Testis (tissue), 3 donors: ENCODE data around the gene HNF4A. TPM values are rescaled to one million over a fixed set of nuclear protein-coding genes. Genes with fewer than 3 reads are reported as not detected.

Source experiments
- DNase-seq: peaks from one replicate; pipeline ENCODE4 v3.0.0-alpha.2; 2019
- H3K27ac ChIP-seq, 2 donors: fragments of 200-600 bp; sonication (generic); one replicate each; pipeline ENCODE4 v1.5.1; 2019
- H3K27me3 ChIP-seq: fragments of 200-600 bp; sonication (generic); one replicate; pipeline ENCODE4 v1.5.1; 2019
- H3K36me3 ChIP-seq: fragments of 200-600 bp; sonication (generic); one replicate; pipeline ENCODE4 v1.5.1; 2017; ENCODE audit warnings: low read depth; ENCODE audit errors: missing control alignments
- H3K4me1 ChIP-seq: fragments of 200-600 bp; sonication (generic); one replicate; pipeline ENCODE4 v1.5.1; 2019
- H3K4me3 ChIP-seq, 2 donors: fragments of 200-600 bp; sonication (generic); one replicate each; pipeline ENCODE4 v1.5.1; 2017 to 2019
- H3K9me3 ChIP-seq: fragments of 200-600 bp; sonication (generic); one replicate; pipeline ENCODE4 v1.5.1; 2017
- POLR2A ChIP-seq: fragments of 450-650 bp; IDR thresholded peaks from one replicate; pipeline ENCODE4 v1.6.1; 2017; ENCODE audit warnings: antibody characterized with exemption, mild to moderate bottlenecking, moderate library complexity
- WGBS, 2 donors: methylation state at CpG; one replicate each; pipeline ENCODE4 v1.1.5; 2018; 5-methylcytosine and 5-hydroxymethylcytosine counted together
- intact Hi-C: fragments of 100-400 bp; cut with DNase I; formaldehyde crosslinking; loops from one replicate; pipeline ENCODE4 v1.15.1; 2023; ENCODE audit warnings: low total_unique reads
- polyA plus RNA-seq: library from polyadenylated mRNA; stranded (reverse); fragments of 350-450 nt; fragmentation: Illumina TruSeq; extraction: RNeasy Lipid Tissue Mini Kit (QIAGEN cat#74804); gene quantifications from one replicate; pipeline ENCODE4 v1.2.3, GENCODE V29; 2014; ENCODE audit warnings: low read depth, low replicate concordance; ENCODE audit not compliant: insufficient read depth
- total RNA-seq, 2 donors: library from RNA; depleted of rRNA; stranded (reverse); fragments of >200 nt; gene quantifications; one replicate each; pipeline ENCODE4 v1.2.3, GENCODE V29; 2016
- TF ChIP-seq, protein P1 (sequence below), 3 experiments: fragments of 450-650 bp in 2 of 3; fragments of 200-600 bp in 1 of 3; sonication (generic) in 1 of 3; IDR thresholded peaks; one replicate each; pipeline ENCODE4 v1.5.1; 2016 to 2019; ENCODE audit warnings: antibody characterized with exemption in 3 of 3, mild to moderate bottlenecking in 2 of 3, moderate library complexity in 1 of 3

The HNF4A gene
- total and polyA plus RNA-seq, 3 donors from 2014 or later: 1.2 to 2.5 (median 1.4) TPM

DNA sequence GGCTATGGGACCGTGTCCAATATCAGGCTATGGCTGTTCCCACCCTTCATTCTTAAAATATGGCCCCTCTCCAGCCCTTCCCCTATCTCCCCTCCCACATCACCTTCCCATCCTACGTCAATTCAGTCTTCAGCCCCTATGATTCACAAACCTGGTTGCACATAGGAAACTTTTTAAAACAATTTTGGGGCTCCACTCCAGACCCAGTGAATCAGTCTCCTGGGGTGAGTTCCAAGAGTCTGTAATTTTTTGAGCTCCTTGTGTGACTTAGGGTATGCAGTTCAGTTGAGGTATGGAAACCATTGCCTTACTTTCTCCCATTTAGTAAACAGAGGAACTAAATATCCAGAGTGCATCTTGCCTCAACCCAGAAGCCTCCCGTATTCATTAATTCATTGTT lies 5.5 kb downstream of the HNF4A start:
- no peaks in the 10 kb centered on the region for H3K27me3 ChIP-seq
- no peak overlapping the region for H3K27ac ChIP-seq
- intact Hi-C loops: no loop called here
- no peaks in the 10 kb centered on the region for H3K9me3 ChIP-seq
- no peak for DNase-seq
- no peaks in the 10 kb centered on the region for H3K36me3 ChIP-seq
- TF ChIP-seq, protein P1, sequence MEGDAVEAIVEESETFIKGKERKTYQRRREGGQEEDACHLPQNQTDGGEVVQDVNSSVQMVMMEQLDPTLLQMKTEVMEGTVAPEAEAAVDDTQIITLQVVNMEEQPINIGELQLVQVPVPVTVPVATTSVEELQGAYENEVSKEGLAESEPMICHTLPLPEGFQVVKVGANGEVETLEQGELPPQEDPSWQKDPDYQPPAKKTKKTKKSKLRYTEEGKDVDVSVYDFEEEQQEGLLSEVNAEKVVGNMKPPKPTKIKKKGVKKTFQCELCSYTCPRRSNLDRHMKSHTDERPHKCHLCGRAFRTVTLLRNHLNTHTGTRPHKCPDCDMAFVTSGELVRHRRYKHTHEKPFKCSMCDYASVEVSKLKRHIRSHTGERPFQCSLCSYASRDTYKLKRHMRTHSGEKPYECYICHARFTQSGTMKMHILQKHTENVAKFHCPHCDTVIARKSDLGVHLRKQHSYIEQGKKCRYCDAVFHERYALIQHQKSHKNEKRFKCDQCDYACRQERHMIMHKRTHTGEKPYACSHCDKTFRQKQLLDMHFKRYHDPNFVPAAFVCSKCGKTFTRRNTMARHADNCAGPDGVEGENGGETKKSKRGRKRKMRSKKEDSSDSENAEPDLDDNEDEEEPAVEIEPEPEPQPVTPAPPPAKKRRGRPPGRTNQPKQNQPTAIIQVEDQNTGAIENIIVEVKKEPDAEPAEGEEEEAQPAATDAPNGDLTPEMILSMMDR (IDR thresholded peaks at IDR 0.05): no peak
- TF ChIP-seq POLR2A: no peak
- no peak overlapping the region for H3K4me3 ChIP-seq
- WGBS, 2 donors: 88 to 91% methylated on average over 3 of the region's 3 CpGs
- H3K4me1 ChIP-seq: no peaks in the 10 kb centered on the region

DNA sequence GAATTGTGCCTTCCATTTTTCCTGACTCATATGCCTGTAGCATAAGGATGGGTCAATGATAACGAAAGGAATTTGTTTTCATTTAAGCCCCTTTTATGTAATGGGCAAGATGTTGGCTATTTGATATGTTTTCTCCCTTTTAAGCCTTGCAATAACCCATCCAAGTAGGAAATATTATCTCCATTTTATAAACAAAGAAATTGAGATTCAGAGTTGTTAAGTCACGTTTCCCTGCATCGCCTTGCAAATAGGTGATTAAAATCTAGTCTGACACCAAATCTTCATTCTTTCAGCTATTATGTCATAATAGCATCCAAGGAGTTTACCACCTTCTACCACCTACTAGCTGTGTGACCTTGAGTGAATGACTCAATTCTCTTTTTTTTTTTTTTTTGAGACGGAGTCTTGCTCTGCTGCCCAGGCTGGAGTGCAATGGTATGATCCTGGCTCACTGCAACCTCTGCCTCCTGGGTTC lies 7.0 kb downstream of the HNF4A start:
- intact Hi-C loops: no loop called here
- TF ChIP-seq POLR2A: no peak
- TF ChIP-seq, protein P1 (IDR thresholded peaks at IDR 0.05): no peak
- H3K27me3 ChIP-seq: no peaks in the 10 kb centered on the region
- no peak for DNase-seq
- no peak overlapping the region for H3K27ac ChIP-seq
- no peaks in the 10 kb centered on the region for H3K4me1 ChIP-seq
- 84% methylated on average over 4 of the region's 4 CpGs for WGBS, 2 donors
- H3K9me3 ChIP-seq: no peaks in the 10 kb centered on the region
- no peaks in the 10 kb centered on the region for H3K36me3 ChIP-seq
- H3K4me3 ChIP-seq: no peak overlapping the region

DNA sequence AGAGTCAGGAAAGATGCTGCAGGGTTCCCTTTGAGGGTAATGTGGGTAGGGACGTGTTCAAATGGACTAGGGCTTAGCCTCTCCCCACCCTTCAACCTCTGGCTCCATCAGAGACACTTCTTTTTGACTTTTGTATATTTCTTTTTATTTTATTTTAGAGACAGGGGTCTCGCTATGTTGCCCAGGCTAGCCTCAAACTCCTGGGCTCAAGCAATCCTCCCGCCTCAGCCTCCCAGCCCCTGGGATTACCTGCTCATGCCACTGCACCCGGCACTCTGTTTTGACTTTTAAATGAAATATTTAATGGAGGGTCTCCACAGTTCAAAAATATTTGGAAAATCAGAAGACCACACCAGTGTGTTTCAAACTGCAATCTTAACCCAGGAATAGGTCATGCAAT lies 8.6 kb downstream of the HNF4A start:
- no peaks in the 10 kb centered on the region for H3K9me3 ChIP-seq
- TF ChIP-seq, protein P1 (IDR thresholded peaks at IDR 0.05): no peak
- no peak for TF ChIP-seq POLR2A
- H3K4me3 ChIP-seq: no peak overlapping the region
- no peaks in the 10 kb centered on the region for H3K4me1 ChIP-seq
- intact Hi-C loops: no loop called here
- H3K27me3 ChIP-seq: no peaks in the 10 kb centered on the region
- 86 to 87% methylated on average over 4 of the region's 4 CpGs for WGBS, 2 donors
- DNase-seq: no peak
- H3K27ac ChIP-seq: no peak overlapping the region
- no peaks in the 10 kb centered on the region for H3K36me3 ChIP-seq

DNA sequence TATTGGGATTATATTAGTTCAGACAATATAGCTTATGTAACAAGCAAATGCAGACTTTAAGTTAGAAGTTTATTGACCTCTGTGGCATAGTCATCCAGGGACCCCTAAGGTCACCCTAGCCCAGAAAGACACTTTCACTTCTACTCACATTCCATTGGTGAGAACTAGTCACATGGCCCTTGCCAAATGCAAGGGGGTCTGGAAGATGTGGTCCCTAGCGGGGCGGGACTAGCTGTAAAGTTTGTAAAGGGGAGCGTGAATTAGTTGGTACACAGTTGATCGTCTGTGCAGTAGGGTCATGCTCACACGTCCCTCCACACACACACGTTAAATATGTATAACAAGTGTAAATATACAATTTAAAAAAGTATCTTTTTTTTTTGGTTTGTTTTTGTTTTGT lies 9.3 kb downstream of the HNF4A start:
- Histone ChIP-seq H3K9me3 (no peaks in the 10 kb centered on the region), H3K4me3 (no peak overlapping the region), H3K36me3 (no peaks in the 10 kb centered on the region), H3K4me1 (no peaks in the 10 kb centered on the region), H3K27ac (no peak overlapping the region), H3K27me3 (no peaks in the 10 kb centered on the region)
- 93% methylated on average over 6 of the region's 6 CpGs for WGBS, 2 donors
- no peak for TF ChIP-seq POLR2A
- TF ChIP-seq, protein P1 (IDR thresholded peaks at IDR 0.05): no peak
- no peak for DNase-seq
- intact Hi-C loops: no loop called here

DNA sequence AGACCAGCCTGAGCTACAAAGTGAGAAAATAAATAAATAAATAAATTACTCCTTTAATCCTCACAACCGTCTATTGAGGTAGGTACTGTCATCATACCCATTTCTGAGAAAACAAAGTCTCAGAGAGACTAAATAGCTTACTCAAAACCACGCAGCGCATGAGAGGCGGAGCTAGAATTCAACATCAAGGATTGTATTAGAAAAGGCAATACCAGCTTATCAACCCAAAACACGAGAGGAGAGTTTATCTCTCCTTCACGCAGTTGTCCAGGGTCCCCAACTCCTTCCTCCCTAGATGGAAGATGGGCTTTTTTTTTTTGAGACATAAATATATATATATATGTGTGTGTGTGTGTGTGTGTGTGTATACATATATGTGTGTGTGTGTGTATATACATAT lies 12.2 kb downstream of the HNF4A start:
- WGBS, 2 donors: 92 to 94% methylated on average over 6 of the region's 6 CpGs
- Histone ChIP-seq H3K4me1 (no peaks in the 10 kb centered on the region), H3K36me3 (no peaks in the 10 kb centered on the region), H3K9me3 (no peaks in the 10 kb centered on the region), H3K4me3 (no peak overlapping the region), H3K27ac (no peak overlapping the region), H3K27me3 (no peaks in the 10 kb centered on the region)
- no peak for DNase-seq
- intact Hi-C loops: no loop called here
- no peak for TF ChIP-seq POLR2A
